ENCODE results near the gene MEX3A.
"Not testable (repeated sequence)": the region's sequence is repeated elsewhere in the genome, so short reads cannot be mapped to it uniquely, and the experiment has no call there.

The MEX3A gene

GRCh38 chr1:156052862-156053767 lies 29.1 kb downstream of the MEX3A start:
- peak; percentile 41 for TF ChIP-seq CTCF (IDR thresholded peaks at IDR 0.05; ENCODE audit: insufficient read depth, low read depth, low read length, missing control alignments)
- peak; percentile 70 for DNase-seq (ENCODE audit: low read depth)
- peak overlapping the region; percentile 72 for H3K4me3 ChIP-seq (ENCODE audit: low read depth, low read length)

GRCh38 chr1:156051011-156051725 lies 31.1 kb downstream of the MEX3A start:
- no peak for DNase-seq (ENCODE audit: low read depth)
- TF ChIP-seq CTCF (IDR thresholded peaks at IDR 0.05; ENCODE audit: insufficient read depth, low read depth, low read length, missing control alignments) = no peak
- no peak overlapping the region for H3K4me3 ChIP-seq (ENCODE audit: low read depth, low read length)

GRCh38 chr1:156050376-156050775 lies 31.9 kb downstream of the MEX3A start:
- no peak for TF ChIP-seq CTCF (IDR thresholded peaks at IDR 0.05; ENCODE audit: insufficient read depth, low read depth, low read length, missing control alignments)
- H3K4me3 ChIP-seq (ENCODE audit: low read depth, low read length) = no peak overlapping the region
- DNase-seq (ENCODE audit: low read depth) = no peak

GRCh38 chr1:156048663-156049258 lies 33.5 kb downstream of the MEX3A start:
- TF ChIP-seq CTCF (IDR thresholded peaks at IDR 0.05; ENCODE audit: insufficient read depth, low read depth, low read length, missing control alignments) = no peak
- DNase-seq (ENCODE audit: low read depth) = no peak
- no peak overlapping the region for H3K4me3 ChIP-seq (ENCODE audit: low read depth, low read length)

- no peak for DNase-seq (ENCODE audit: low read depth)
- TF ChIP-seq CTCF (IDR thresholded peaks at IDR 0.05; ENCODE audit: insufficient read depth, low read depth, low read length, missing control alignments) = no peak
- no peak overlapping the region for H3K4me3 ChIP-seq (ENCODE audit: low read depth, low read length)
Measured at GRCh38 chr1:156045076-156045475, 37.2 kb downstream of the MEX3A start.

GRCh38 chr1:156042828-156043227 lies 39.4 kb downstream of the MEX3A start:
- H3K4me3 ChIP-seq (ENCODE audit: low read depth, low read length) = no peak overlapping the region
- TF ChIP-seq CTCF (IDR thresholded peaks at IDR 0.05; ENCODE audit: insufficient read depth, low read depth, low read length, missing control alignments) = no peak
- DNase-seq (ENCODE audit: low read depth) = no peak

GRCh38 chr1:156034991-156035390 lies 47.3 kb downstream of the MEX3A start:
- not testable (repeated sequence) for DNase-seq (ENCODE audit: low read depth); H3K4me3 ChIP-seq (ENCODE audit: low read depth, low read length)

All from GM12865 (cell line).